SK-N-SH (cell line): ENCODE data around the gene TMEM117.

Experiments
- CTCF ChIP-seq: fragments of 200-600 bp; sonication (generic); IDR thresholded peaks from 2 replicates; pipeline ENCODE4 v1.6.1; 2017; ENCODE audit warnings: antibody characterized with exemption, mild to moderate bottlenecking, moderate library complexity
- EZH2phosphoT487 ChIP-seq: fragments of 200-600 bp; sonication (generic); IDR thresholded peaks from 2 replicates; pipeline ENCODE4 v1.6.1; 2017; ENCODE audit warnings: low read depth, mixed run types, mild to moderate bottlenecking, antibody characterized with exemption, moderate library complexity, borderline replicate concordance
- FOSL2 ChIP-seq: IDR thresholded peaks from 2 replicates; pipeline ENCODE4 v1.4.0; 2012; ENCODE audit warnings: low read depth, mild to moderate bottlenecking, moderate library complexity, borderline replicate concordance
- FOXJ3 ChIP-seq: sonication (generic); formaldehyde crosslinking; IDR thresholded peaks from 2 replicates; pipeline ENCODE4 v1.5.1; 2020; ENCODE audit warnings: mild to moderate bottlenecking, missing genetic modification reagents
- RAD21 ChIP-seq: IDR thresholded peaks from 2 replicates; pipeline ENCODE4 v1.6.1; 2012; ENCODE audit warnings: mild to moderate bottlenecking, low read length
- SMC3 ChIP-seq: IDR thresholded peaks from 2 replicates; pipeline ENCODE4 v1.6.1; 2012; ENCODE audit warnings: low read depth, low read length, improper control_type of control experiment
- USF1 ChIP-seq: IDR thresholded peaks from 2 replicates; pipeline ENCODE4 v1.4.0; 2012; ENCODE audit warnings: low read depth, borderline replicate concordance
- YY1 ChIP-seq: IDR thresholded peaks from 2 replicates; pipeline ENCODE4 v1.4.0; 2012; ENCODE audit warnings: low read depth, mild to moderate bottlenecking

GRCh38 chr12:43812057-43812456, 23.8 kb upstream of the TMEM117 start:
- TF ChIP-seq FOXJ3, result no peak
- TF ChIP-seq RAD21, result no peak
- TF ChIP-seq YY1, result no peak
- TF ChIP-seq CTCF, result no peak
- no peak for TF ChIP-seq USF1
- no peak for TF ChIP-seq SMC3
- no peak for TF ChIP-seq FOSL2
- no peak for TF ChIP-seq EZH2phosphoT487
